Liver (tissue), 9 donors: ENCODE measurements around the gene INTS2. TPM values are rescaled to one million over a fixed set of nuclear protein-coding genes. Genes with fewer than 3 reads are reported as not detected.
A peak's percentile ranks its signal among the peaks of the same experiment; 100 is the strongest.
"Not testable (repeated sequence)": the region's sequence is repeated elsewhere in the genome, so short reads cannot be mapped to it uniquely, and the experiment has no call there.

Experiments used
- DNase-seq: peaks from one replicate; pipeline ENCODE4 v3.0.0-alpha.2; 2017; ENCODE audit warnings: low spot score
- H3K27ac ChIP-seq, 2 donors: one replicate each; pipeline ENCODE4 v1.7.0; 2013; ENCODE audit warnings: inconsistent platforms in 2 of 2, low read length in 2 of 2, control low read depth in 1 of 2, low read depth in 1 of 2, mild to moderate bottlenecking in 1 of 2
- H3K27me3 ChIP-seq, 4 donors: one replicate each; pipeline versions ENCODE4 v1.6.1 to v1.7.0; 2013; ENCODE audit warnings: low read length in 3 of 4, inconsistent platforms in 1 of 4, mild to moderate bottlenecking in 1 of 4, moderate library complexity in 1 of 4; ENCODE audit not compliant: control insufficient read depth in 4 of 4, insufficient read depth in 4 of 4
- H3K36me3 ChIP-seq, 4 donors: one replicate each; pipeline versions ENCODE4 v1.6.1 to v1.7.0; 2013; ENCODE audit warnings: low read length in 3 of 4, mild to moderate bottlenecking in 3 of 4, low read depth in 1 of 4, moderate library complexity in 1 of 4; ENCODE audit not compliant: control insufficient read depth in 4 of 4, insufficient read depth in 3 of 4
- H3K4me1 ChIP-seq, 4 donors: one replicate each; pipeline versions ENCODE4 v1.6.1 to v1.7.0; 2013; ENCODE audit warnings: low read length in 3 of 4, mild to moderate bottlenecking in 3 of 4, moderate library complexity in 1 of 4; ENCODE audit not compliant: control insufficient read depth in 4 of 4, insufficient read depth in 4 of 4
- H3K4me3 ChIP-seq, 3 donors: one replicate each; pipeline versions ENCODE4 v1.6.1 to v1.7.0; 2013; ENCODE audit warnings: low read length in 3 of 3, control low read depth in 1 of 3, low read depth in 1 of 3, mild to moderate bottlenecking in 1 of 3
- H3K9ac ChIP-seq, 2 donors: one replicate each; pipeline ENCODE4 v1.7.0; 2013; ENCODE audit warnings: low read length in 2 of 2, mild to moderate bottlenecking in 2 of 2, moderate library complexity in 2 of 2, control low read depth in 1 of 2, low read depth in 1 of 2
- H3K9me3 ChIP-seq, 4 donors: one replicate each; pipeline versions ENCODE4 v1.6.1 to v1.7.0; 2013; ENCODE audit warnings: low read length in 3 of 4; ENCODE audit not compliant: control insufficient read depth in 4 of 4
- EGR1 ChIP-seq, 2 donors: IDR thresholded peaks; 2 replicates each; pipeline ENCODE4 v1.6.1; 2016 to 2018; ENCODE audit warnings: antibody characterized with exemption in 2 of 2, low read depth in 2 of 2
- FOXA1 ChIP-seq: IDR thresholded peaks from 2 replicates; pipeline ENCODE4 v1.6.1; 2016; ENCODE audit warnings: antibody characterized with exemption
- FOXA2 ChIP-seq: IDR thresholded peaks from 2 replicates; pipeline ENCODE4 v1.6.1; 2016; ENCODE audit warnings: antibody characterized with exemption
- GABPA ChIP-seq, 2 donors: IDR thresholded peaks in 1 of 2; conservative IDR thresholded peaks in 1 of 2; 2 replicates each; pipeline ENCODE4 v1.6.1; 2016; ENCODE audit warnings: antibody characterized with exemption in 2 of 2, mild to moderate bottlenecking in 1 of 2, moderate library complexity in 1 of 2
- HNF4A ChIP-seq, 2 donors: conservative IDR thresholded peaks; 2 replicates each; pipeline ENCODE4 v1.6.1; 2016; ENCODE audit warnings: antibody characterized with exemption in 2 of 2, mild to moderate bottlenecking in 2 of 2
- HNF4G ChIP-seq: IDR thresholded peaks from 2 replicates; pipeline ENCODE4 v1.6.1; 2016; ENCODE audit warnings: antibody characterized with exemption
- NR2F2 ChIP-seq: IDR thresholded peaks from 2 replicates; pipeline ENCODE4 v1.6.1; 2016; ENCODE audit warnings: antibody characterized with exemption
- RAD21 ChIP-seq, 2 donors: IDR thresholded peaks; 2 replicates each; pipeline ENCODE4 v1.6.1; 2016; ENCODE audit warnings: antibody characterized with exemption in 2 of 2, mild to moderate bottlenecking in 2 of 2
- RXRA ChIP-seq, 2 donors: IDR thresholded peaks; 2 replicates each; pipeline ENCODE4 v1.6.1; 2017 to 2018; ENCODE audit warnings: antibody characterized with exemption in 2 of 2, mild to moderate bottlenecking in 1 of 2
- SP1 ChIP-seq: IDR thresholded peaks from 2 replicates; pipeline ENCODE4 v1.6.1; 2018; ENCODE audit warnings: antibody characterized with exemption, mild to moderate bottlenecking
- TAF1 ChIP-seq: conservative IDR thresholded peaks from 2 replicates; pipeline ENCODE4 v1.6.1; 2016; ENCODE audit warnings: antibody characterized with exemption, mild to moderate bottlenecking
- YY1 ChIP-seq: IDR thresholded peaks from 2 replicates; pipeline ENCODE4 v1.6.1; 2016; ENCODE audit warnings: antibody characterized with exemption, mild to moderate bottlenecking
- WGBS: extraction: QIAGEN DNeasy Blood & Tissue Kit; methylation state at CpG from one replicate; pipeline ENCODE4 v1.1.7; 2013; 5-methylcytosine and 5-hydroxymethylcytosine counted together
- polyA plus RNA-seq, 2 donors: library from polyadenylated mRNA; stranded (reverse) in 1 of 2; unstranded in 1 of 2; fragments of 200-250 nt in 1 of 2; fragments of >200 nt in 1 of 2; fragmentation: Nextera tagmentation in 1 of 2; extraction: Ambion mirVana in 1 of 2; gene quantifications; one replicate each; pipeline versions ENCODE4 v1.2.1 to v1.2.3, GENCODE V29; 2013 to 2015
- total RNA-seq, 2 donors: library from RNA; depleted of rRNA; stranded (reverse); fragments of >200 nt; gene quantifications; one replicate each; pipeline ENCODE4 v1.2.3, GENCODE V29; 2014
- TF ChIP-seq, protein P1 (sequence below): IDR thresholded peaks from 2 replicates; pipeline ENCODE4 v1.6.1; 2016; ENCODE audit warnings: antibody characterized with exemption
- TF ChIP-seq, protein P2 (sequence below): fragments of 150-350 bp; IDR thresholded peaks from 2 replicates; pipeline ENCODE4 v1.5.1; 2017; ENCODE audit warnings: improper control_type of control experiment, low read depth, low read length; ENCODE audit not compliant: missing input control
- TF ChIP-seq, protein P3 (sequence below): IDR thresholded peaks from 2 replicates; pipeline ENCODE4 v1.6.1; 2016; ENCODE audit warnings: antibody characterized with exemption, mild to moderate bottlenecking
- donor health status: healthy.
- donor health status: healthy.
- donor health status: healthy.
- donor health status: healthy.
- donor health status: healthy.

INTS2 gene
- total and polyA plus RNA-seq, 4 donors: 1.1 to 9.9 (median 5.7) TPM

DNA sequence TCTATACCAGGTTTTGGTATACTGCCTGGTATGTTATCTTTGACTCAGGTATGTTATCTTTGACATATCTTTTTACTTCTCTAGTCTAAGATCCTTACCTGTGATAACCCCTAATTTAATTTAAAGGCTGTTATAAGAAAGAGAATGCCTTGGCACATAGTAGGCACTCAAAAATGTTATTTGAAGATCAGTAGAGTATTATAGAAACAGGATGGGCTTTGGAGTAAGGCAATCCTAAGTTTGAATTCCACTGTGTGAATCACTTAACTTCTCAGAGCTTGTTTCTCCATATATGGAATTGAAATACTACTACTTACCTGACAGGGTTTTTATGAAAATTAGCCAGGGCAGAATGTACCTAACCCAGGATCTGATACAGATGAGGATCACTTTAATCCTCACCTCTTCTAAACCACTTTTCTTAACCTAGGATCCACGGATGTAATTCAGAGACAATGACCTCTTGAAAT lies 65.6 kb downstream of the INTS2 start:
- no peak overlapping the region for H3K27ac ChIP-seq
- peak overlapping the region in 1 of 3 donors; percentile 84 for H3K4me3 ChIP-seq
- TF ChIP-seq EGR1 (IDR thresholded peaks at IDR 0.05; ENCODE audit: low read depth in 2 of 2) (no peak), HNF4G (no peak), TAF1 (no peak), SP1 (no peak), RAD21 (IDR thresholded peaks at IDR 0.05) (no peak), HNF4A (conservative IDR thresholded peaks at IDR 0.05) (no peak), NR2F2 (no peak), YY1 (no peak), RXRA (IDR thresholded peaks at IDR 0.05) (no peak), FOXA1 (no peak), GABPA (IDR thresholded peaks at IDR 0.05 in 1 of 2, conservative IDR thresholded peaks at IDR 0.05 in 1 of 2) (no peak)
- TF ChIP-seq, protein P1, sequence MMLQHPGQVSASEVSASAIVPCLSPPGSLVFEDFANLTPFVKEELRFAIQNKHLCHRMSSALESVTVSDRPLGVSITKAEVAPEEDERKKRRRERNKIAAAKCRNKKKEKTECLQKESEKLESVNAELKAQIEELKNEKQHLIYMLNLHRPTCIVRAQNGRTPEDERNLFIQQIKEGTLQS: no peak
- TF ChIP-seq, protein P2, sequence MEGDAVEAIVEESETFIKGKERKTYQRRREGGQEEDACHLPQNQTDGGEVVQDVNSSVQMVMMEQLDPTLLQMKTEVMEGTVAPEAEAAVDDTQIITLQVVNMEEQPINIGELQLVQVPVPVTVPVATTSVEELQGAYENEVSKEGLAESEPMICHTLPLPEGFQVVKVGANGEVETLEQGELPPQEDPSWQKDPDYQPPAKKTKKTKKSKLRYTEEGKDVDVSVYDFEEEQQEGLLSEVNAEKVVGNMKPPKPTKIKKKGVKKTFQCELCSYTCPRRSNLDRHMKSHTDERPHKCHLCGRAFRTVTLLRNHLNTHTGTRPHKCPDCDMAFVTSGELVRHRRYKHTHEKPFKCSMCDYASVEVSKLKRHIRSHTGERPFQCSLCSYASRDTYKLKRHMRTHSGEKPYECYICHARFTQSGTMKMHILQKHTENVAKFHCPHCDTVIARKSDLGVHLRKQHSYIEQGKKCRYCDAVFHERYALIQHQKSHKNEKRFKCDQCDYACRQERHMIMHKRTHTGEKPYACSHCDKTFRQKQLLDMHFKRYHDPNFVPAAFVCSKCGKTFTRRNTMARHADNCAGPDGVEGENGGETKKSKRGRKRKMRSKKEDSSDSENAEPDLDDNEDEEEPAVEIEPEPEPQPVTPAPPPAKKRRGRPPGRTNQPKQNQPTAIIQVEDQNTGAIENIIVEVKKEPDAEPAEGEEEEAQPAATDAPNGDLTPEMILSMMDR: no peak
- TF ChIP-seq, protein P3, sequence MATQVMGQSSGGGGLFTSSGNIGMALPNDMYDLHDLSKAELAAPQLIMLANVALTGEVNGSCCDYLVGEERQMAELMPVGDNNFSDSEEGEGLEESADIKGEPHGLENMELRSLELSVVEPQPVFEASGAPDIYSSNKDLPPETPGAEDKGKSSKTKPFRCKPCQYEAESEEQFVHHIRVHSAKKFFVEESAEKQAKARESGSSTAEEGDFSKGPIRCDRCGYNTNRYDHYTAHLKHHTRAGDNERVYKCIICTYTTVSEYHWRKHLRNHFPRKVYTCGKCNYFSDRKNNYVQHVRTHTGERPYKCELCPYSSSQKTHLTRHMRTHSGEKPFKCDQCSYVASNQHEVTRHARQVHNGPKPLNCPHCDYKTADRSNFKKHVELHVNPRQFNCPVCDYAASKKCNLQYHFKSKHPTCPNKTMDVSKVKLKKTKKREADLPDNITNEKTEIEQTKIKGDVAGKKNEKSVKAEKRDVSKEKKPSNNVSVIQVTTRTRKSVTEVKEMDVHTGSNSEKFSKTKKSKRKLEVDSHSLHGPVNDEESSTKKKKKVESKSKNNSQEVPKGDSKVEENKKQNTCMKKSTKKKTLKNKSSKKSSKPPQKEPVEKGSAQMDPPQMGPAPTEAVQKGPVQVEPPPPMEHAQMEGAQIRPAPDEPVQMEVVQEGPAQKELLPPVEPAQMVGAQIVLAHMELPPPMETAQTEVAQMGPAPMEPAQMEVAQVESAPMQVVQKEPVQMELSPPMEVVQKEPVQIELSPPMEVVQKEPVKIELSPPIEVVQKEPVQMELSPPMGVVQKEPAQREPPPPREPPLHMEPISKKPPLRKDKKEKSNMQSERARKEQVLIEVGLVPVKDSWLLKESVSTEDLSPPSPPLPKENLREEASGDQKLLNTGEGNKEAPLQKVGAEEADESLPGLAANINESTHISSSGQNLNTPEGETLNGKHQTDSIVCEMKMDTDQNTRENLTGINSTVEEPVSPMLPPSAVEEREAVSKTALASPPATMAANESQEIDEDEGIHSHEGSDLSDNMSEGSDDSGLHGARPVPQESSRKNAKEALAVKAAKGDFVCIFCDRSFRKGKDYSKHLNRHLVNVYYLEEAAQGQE: no peak
- 32% methylated on average over 1 of the region's 1 CpG for WGBS
- peaks cover 0 to 4% (median 0%) of the 10 kb centered on the region in 4 donors for H3K36me3 ChIP-seq
- peaks cover 0 to 19% (median 10%) of the 10 kb centered on the region in 4 donors for H3K4me1 ChIP-seq
- H3K9ac ChIP-seq: peak overlapping the region in 1 of 2 donors; percentile 38
- no peak for DNase-seq
- H3K9me3 ChIP-seq: no peaks in the 10 kb centered on the region
- H3K27me3 ChIP-seq: no peaks in the 10 kb centered on the region

DNA sequence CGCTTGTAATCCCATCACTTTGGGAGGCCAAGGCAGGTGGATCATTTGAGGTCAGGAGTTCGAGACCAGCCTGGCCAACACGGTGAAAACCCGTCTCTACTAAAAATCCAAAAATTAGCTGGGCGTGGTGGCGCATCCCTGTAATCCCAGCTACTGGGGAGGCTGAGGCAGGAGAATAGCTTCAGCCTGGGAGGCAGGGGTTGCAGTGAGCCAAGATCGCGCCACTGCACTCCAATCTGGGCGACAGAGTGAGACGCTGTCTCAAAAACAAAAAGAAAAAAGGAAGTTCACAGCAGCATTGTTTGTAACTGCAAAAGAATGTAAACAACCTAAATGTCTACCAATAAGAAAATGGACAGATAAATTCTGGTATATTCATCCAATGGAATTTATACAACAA lies 67.4 kb downstream of the INTS2 start:
- H3K4me1 ChIP-seq: peaks cover 0 to 19% (median 10%) of the 10 kb centered on the region in 4 donors
- H3K27ac ChIP-seq, H3K36me3 ChIP-seq, H3K27me3 ChIP-seq, DNase-seq, H3K9me3 ChIP-seq, H3K4me3 ChIP-seq, H3K9ac ChIP-seq: not testable (repeated sequence)
- 96% methylated on average over 10 of the region's 10 CpGs for WGBS

DNA sequence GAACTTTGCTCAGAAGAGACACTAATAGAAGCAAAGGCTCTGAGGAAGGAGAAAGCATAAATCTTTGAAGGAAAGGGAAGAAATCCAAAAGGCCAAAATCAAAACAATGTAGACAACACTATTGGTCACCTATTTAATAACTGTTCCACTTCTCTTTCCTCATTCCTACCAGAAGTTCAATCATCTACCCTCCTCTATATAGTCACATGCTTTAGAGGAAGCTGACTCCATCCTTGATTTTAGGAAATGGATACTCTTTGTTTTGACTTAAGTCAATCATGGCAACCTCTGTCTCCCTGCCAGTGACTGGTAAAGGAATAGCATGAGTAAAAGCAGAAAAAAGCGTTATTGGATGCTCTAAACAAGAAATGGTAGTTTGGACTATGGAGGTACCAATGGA lies 71.7 kb downstream of the INTS2 start:
- Histone ChIP-seq H3K4me3 (no peak overlapping the region), H3K9ac (no peak overlapping the region), H3K27me3 (no peaks in the 10 kb centered on the region), H3K4me1 (no peaks in the 10 kb centered on the region), H3K9me3 (no peaks in the 10 kb centered on the region), H3K27ac (no peak overlapping the region), H3K36me3 (no peaks in the 10 kb centered on the region)
- DNase-seq: no peak
- WGBS: 96% methylated on average over 1 of the region's 1 CpG
- TF ChIP-seq, protein P2: no peak
- TF ChIP-seq YY1: no peak
- TF ChIP-seq RXRA (IDR thresholded peaks at IDR 0.05): no peak
- no peak for TF ChIP-seq HNF4G
- no peak for TF ChIP-seq GABPA (IDR thresholded peaks at IDR 0.05 in 1 of 2, conservative IDR thresholded peaks at IDR 0.05 in 1 of 2)
- TF ChIP-seq FOXA2: no peak
- TF ChIP-seq, protein P3: no peak
- no peak for TF ChIP-seq NR2F2
- TF ChIP-seq, protein P1: no peak
